NCI-H1417 (cell line): ENCODE results near the gene LARP4B.

Experiments used
- DNase-seq, 3 experiments: peaks; one replicate each; lab custom pipeline; 2025; lab: John Stamatoyannopoulos, UW

Gene LARP4B

GRCh38 chr10:824946-825345, 106.6 kb downstream of the LARP4B start:
- no peak for DNase-seq

GRCh38 chr10:824497-824896, 107.0 kb downstream of the LARP4B start:
- DNase-seq: no peak

- DNase-seq: no peak
Measured at GRCh38 chr10:822661-823367, 108.7 kb downstream of the LARP4B start.

- DNase-seq: no peak
Measured at GRCh38 chr10:822197-822596, 109.3 kb downstream of the LARP4B start.

GRCh38 chr10:821322-821721, 110.2 kb downstream of the LARP4B start:
- no peak for DNase-seq

- DNase-seq: no peak
Measured at GRCh38 chr10:819816-820215, 111.7 kb downstream of the LARP4B start.

- DNase-seq: no peak
Measured at GRCh38 chr10:819326-819725, 112.2 kb downstream of the LARP4B start.

GRCh38 chr10:818526-819220, 112.8 kb downstream of the LARP4B start:
- no peak for DNase-seq

- no peak for DNase-seq
Measured at GRCh38 chr10:818010-818409, 113.5 kb downstream of the LARP4B start.

- no peak for DNase-seq
Measured at GRCh38 chr10:817371-817770, 114.1 kb downstream of the LARP4B start.

GRCh38 chr10:816958-817357, 114.5 kb downstream of the LARP4B start:
- DNase-seq: no peak

- DNase-seq: no peak
Measured at GRCh38 chr10:816091-816477, 115.4 kb downstream of the LARP4B start.

GRCh38 chr10:815338-816090, 116.0 kb downstream of the LARP4B start:
- DNase-seq: no peak

- DNase-seq: no peak
Measured at GRCh38 chr10:814536-815302, 116.8 kb downstream of the LARP4B start.

GRCh38 chr10:813286-813685, 118.2 kb downstream of the LARP4B start:
- no peak for DNase-seq

- DNase-seq: no peak
Measured at GRCh38 chr10:812787-813186, 118.7 kb downstream of the LARP4B start.

- DNase-seq: no peak
Measured at GRCh38 chr10:811379-812175, 119.9 kb downstream of the LARP4B start.

GRCh38 chr10:810351-810846, 121.1 kb downstream of the LARP4B start:
- DNase-seq: peak; percentile 8 to 48 (median 28)

- DNase-seq: no peak
Measured at GRCh38 chr10:809671-810350, 121.7 kb downstream of the LARP4B start.

- DNase-seq: no peak
Measured at GRCh38 chr10:807958-808353, 123.5 kb downstream of the LARP4B start.
